ENCODE results near the gene ADAM33. TPM values are rescaled to one million over a fixed set of nuclear protein-coding genes. Genes with fewer than 3 reads are reported as not detected.

Gene ADAM33
- total RNA-seq, 1 donor, result under 0.01 TPM

DNA sequence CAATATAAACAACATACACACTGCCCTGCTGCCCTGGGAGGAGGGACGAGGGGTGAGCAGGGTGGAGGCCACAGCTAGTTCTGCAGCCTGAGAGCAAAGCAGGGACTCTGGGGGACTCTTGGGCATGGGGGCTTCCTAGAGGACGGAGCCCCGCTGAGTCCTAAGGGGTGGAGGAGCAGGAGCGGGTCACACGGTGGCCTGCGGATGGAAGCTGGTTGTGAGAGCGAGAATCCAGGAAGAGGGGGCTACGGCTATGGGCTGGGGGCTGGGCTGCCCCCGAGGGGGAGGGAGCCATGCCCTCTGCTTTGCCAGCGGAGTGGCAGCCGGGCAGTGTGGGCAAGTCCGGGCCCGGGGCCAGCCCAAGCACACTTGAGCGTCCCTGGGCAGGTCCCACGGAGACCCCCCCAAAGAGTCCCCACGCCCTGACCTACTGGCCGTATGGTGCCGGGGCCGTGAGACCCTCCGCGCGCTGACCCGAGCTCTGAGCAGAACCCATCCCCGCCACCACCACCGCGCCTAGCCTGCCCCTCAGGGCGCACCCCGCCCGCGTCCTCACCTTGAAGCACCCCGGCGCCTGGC is 369 bp downstream of the ADAM33 start:
- no peaks in the 10 kb centered on the region for H3K9me3 ChIP-seq (ENCODE audit: low read depth, low read length)
- H3K27me3 ChIP-seq (ENCODE audit: insufficient read depth, low read length), result peaks cover 24% of the 10 kb centered on the region
- H3K4me1 ChIP-seq (ENCODE audit: insufficient read depth, low read length), result no peaks in the 10 kb centered on the region
- no peak overlapping the region for H3K4me3 ChIP-seq (ENCODE audit: low read length)

DNA sequence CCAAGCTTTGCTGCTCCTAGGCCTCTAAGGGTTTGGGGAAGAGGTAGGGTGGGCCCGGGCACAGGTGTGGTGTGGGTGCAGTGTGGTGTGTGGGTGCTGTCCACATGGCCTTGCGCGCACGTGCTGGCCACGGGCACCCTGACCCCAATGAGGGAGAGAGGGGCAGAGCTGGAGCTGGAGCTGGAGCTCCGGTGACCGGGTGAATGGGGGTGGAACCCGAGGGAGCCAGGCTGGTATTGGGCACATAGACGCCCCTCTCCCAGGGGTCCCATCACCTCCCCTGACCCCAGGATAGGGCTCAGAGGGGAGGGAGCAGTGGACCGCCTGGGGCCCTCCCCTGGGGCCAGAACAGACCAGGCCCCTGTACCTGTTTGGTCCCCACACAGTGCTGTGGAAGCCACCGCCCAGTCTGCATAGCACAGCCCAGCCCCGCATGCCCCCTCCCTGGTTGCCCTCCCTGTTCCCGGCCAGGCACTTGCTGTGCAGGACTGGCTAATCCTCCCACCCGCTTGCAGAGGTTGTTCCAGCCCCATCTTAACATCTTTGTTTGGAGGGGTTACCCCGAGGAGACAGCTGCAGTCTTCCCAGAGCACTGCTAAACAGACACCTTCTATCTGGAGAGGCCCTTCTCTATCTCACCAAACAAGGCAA is 984 bp downstream of the ADAM33 start:
- Histone ChIP-seq H3K27me3 (ENCODE audit: insufficient read depth, low read length) (peaks cover 24% of the 10 kb centered on the region), H3K4me3 (ENCODE audit: low read length) (no peak overlapping the region), H3K9me3 (ENCODE audit: low read depth, low read length) (no peaks in the 10 kb centered on the region), H3K4me1 (ENCODE audit: insufficient read depth, low read length) (no peaks in the 10 kb centered on the region)

DNA sequence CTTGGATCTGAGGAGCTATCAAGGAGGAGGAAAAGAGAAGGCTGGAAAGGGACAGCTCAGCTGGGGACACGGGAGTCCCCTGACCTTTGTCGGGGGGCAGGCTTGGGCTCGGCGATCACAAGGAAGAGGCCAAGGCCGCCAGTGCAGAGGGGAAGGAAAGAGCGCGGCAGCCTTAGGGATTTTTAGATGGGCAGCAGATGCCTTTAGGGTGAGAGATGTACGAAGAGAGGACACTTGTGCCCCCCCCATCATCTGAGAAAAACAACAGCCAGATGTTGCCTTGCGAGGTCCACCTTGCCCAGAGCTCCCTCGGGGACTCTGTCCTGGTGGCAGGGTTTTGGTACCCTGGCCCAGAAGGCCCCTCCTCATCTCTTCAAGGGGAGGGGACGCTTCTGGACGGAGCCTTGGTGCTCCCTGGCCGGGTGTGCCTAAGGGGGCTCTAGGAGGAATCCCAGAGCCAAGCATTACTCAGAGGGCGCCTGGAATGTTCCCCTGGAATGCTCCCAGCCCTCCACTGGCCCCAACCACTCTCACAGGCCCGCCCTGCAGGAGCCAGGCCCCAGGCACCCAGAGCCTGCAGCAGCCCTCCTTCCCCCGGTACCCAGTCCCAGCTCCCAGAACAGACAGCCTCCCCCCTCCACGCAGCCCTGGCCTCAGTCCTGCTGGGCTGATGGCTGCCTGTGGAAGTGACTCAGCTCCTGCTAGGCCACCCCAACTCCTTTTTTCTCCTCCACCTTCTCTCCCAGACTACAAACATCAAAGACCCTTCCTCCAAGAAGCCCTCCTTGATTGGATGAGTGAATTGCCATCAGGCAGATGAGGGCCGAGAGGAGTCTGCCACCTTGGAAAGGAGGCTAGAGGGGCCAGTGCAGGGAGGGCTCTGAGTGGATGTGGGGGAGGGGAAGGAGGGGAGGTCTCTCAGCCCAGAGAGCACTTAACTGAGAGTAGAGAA is 1.8 kb downstream of the ADAM33 start:
- H3K27me3 ChIP-seq (ENCODE audit: insufficient read depth, low read length), result peaks cover 24% of the 10 kb centered on the region
- no peaks in the 10 kb centered on the region for H3K4me1 ChIP-seq (ENCODE audit: insufficient read depth, low read length)
- H3K9me3 ChIP-seq (ENCODE audit: low read depth, low read length), result no peaks in the 10 kb centered on the region
- H3K4me3 ChIP-seq (ENCODE audit: low read length), result no peak overlapping the region

DNA sequence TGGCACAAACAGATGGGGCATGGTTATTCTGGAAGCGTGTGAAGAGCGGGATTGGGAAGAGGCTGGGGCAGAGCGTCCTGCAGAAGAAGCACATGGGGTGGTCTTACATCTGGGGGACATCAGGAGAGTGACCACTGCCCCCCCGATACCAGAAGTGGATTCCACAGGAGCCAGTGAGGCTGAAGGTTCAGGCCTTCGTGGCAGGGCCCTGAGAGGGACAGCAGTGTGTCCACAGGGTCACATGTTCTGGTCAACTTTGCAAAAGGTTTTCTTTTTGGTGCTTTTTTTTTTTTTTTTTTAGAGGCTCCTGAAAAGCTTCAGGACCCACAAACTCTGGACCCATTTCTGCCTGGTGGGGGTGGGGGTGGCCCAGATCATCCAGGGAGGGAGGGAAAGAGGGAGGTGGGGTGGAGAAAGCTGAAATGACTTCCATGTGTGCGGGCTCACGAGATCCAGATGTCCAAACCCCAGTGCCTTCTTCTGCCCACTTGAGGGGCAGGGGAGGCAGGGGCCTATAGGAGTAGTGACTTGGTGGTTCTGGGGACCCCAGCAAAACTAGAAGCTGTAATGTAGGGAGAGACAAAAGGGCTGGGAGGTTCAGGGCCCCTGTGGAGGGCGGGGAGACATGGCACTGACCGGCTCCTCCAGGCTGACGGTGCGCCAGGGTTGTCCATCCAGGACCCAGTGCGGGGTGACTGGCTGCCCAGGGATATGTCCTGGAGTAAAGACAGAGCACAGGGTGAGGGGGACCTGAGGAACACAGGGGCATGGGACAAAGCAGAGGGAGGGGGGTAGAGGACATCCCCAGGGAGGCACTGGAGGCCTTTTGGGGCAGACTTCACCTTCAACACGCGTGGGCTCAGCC is 2.7 kb downstream of the ADAM33 start:
- peaks cover 33% of the 10 kb centered on the region for H3K27me3 ChIP-seq (ENCODE audit: insufficient read depth, low read length)

DNA sequence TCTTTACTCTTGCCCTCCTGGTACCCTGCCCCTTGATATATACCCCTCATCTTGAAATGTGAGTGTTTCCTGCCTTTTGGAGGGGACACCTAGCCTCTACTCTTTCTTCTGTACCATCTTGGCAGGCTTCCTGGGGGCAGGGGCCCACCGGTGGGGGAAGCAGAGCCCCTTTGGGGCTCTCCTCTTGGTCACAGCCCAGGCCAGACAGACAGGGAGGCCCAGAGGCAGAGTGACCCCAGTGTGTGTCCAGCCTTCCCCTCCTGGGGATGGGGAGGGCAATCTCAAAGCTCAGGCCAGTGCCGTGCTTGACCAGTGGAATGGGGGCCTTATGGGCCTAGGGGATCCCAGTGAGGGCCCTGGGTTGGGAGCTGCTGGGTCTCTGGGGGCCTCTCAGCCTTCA is 3.6 kb downstream of the ADAM33 start:
- no peaks in the 10 kb centered on the region for H3K9me3 ChIP-seq (ENCODE audit: low read depth, low read length)
- H3K27me3 ChIP-seq (ENCODE audit: insufficient read depth, low read length), result peaks cover 28% of the 10 kb centered on the region
- H3K4me3 ChIP-seq (ENCODE audit: low read length), result no peak overlapping the region
- H3K4me1 ChIP-seq (ENCODE audit: insufficient read depth, low read length), result no peaks in the 10 kb centered on the region

More for the DNA sequence above, 2.7 kb downstream of the ADAM33 start:
- Histone ChIP-seq H3K4me1 (ENCODE audit: insufficient read depth, low read length) (no peaks in the 10 kb centered on the region), H3K9me3 (ENCODE audit: low read depth, low read length) (no peaks in the 10 kb centered on the region), H3K4me3 (ENCODE audit: low read length) (no peak overlapping the region)

DNA sequence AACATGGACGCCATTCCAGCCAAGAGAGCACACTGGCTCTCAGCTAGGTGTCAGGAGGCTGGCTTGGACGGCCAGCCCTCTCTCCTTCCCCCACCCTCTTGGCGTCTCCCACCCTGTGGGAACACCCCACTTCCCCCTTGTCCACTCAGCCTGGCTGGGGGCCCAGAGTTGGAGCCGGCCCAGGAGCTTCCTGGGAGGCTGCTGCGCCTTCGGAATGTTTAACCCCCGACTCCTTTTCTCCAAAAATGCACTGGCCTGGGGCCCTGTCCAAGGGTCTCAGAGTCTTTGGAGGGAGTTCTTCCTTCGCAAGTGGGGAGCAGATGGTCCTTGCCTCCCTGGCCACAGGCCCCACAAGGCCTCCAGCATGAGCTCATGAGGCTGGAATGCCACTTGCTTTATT is 4.1 kb downstream of the ADAM33 start:
- no peak overlapping the region for H3K4me3 ChIP-seq (ENCODE audit: low read length)
- peaks cover 31% of the 10 kb centered on the region for H3K27me3 ChIP-seq (ENCODE audit: insufficient read depth, low read length)
- no peaks in the 10 kb centered on the region for H3K9me3 ChIP-seq (ENCODE audit: low read depth, low read length)
- no peaks in the 10 kb centered on the region for H3K4me1 ChIP-seq (ENCODE audit: insufficient read depth, low read length)

DNA sequence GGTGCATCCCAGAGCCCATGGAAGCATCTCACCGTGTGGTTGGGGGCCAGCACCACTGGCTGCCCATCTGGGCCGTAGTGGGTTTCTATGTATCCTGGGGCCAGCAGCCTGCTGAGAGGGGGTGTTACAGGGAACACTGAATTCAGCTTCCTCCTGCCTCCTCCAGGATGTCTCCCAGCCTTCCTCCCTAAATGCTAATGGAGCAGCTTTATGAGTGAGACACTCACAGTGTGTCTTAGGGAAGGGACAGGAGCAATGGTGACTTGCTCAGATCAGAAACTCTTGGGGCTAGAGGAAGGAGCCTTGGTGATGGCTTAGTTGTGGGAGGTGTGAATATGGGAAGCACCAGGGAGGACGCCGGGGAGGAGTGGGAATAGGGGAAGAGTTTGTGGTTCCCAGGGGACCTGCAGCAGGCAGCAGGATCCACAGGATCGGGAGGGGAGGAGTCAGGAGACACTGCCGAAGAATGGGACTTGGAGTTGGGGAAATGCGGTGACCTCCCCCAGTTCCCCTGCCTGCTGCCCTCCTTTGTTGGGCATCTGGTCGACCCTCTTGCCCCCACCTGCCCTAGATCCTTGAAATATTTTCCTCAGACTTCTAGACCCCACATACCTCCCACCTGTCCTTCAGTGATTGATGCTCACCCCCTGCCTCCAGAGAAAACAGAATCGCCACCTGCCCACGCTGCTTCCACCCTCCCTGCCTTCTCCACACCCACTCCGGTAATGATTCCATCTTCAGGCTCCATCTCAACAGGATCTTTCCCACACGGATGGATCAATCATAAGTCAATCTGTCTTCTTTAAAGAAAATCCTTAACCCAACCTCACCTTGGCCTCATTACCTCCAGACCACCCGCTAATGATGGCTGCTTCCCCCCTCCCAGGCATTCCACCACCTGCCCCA is 6.6 kb downstream of the ADAM33 start:
- Histone ChIP-seq H3K27me3 (ENCODE audit: insufficient read depth, low read length) (peaks cover 28% of the 10 kb centered on the region), H3K9me3 (ENCODE audit: low read depth, low read length) (no peaks in the 10 kb centered on the region), H3K4me1 (ENCODE audit: insufficient read depth, low read length) (no peaks in the 10 kb centered on the region), H3K4me3 (ENCODE audit: low read length) (no peak overlapping the region)

DNA sequence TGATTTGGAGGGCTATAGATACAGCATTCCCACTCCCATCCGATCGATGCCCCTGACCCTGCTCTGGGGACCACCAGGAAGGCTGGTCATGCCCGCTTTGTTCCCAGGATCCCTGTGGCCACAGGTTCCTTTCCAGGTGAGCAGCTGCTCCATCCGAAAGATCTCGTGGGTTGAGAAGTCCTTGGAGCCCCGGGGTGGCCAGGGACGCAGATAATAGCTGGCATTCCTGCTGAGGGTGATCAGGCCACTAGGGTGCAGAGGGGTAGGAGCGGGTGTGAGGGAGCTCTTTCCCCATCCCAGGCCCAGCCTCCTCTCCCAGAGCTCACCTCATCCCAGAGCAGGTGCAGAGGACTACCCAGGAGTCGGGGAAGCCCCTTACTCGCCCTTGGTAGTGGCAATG is 7.4 kb downstream of the ADAM33 start:
- H3K9me3 ChIP-seq (ENCODE audit: low read depth, low read length), result no peaks in the 10 kb centered on the region
- H3K4me1 ChIP-seq (ENCODE audit: insufficient read depth, low read length), result no peaks in the 10 kb centered on the region
- H3K27me3 ChIP-seq (ENCODE audit: insufficient read depth, low read length), result peaks cover 28% of the 10 kb centered on the region
- H3K4me3 ChIP-seq (ENCODE audit: low read length), result no peak overlapping the region

DNA sequence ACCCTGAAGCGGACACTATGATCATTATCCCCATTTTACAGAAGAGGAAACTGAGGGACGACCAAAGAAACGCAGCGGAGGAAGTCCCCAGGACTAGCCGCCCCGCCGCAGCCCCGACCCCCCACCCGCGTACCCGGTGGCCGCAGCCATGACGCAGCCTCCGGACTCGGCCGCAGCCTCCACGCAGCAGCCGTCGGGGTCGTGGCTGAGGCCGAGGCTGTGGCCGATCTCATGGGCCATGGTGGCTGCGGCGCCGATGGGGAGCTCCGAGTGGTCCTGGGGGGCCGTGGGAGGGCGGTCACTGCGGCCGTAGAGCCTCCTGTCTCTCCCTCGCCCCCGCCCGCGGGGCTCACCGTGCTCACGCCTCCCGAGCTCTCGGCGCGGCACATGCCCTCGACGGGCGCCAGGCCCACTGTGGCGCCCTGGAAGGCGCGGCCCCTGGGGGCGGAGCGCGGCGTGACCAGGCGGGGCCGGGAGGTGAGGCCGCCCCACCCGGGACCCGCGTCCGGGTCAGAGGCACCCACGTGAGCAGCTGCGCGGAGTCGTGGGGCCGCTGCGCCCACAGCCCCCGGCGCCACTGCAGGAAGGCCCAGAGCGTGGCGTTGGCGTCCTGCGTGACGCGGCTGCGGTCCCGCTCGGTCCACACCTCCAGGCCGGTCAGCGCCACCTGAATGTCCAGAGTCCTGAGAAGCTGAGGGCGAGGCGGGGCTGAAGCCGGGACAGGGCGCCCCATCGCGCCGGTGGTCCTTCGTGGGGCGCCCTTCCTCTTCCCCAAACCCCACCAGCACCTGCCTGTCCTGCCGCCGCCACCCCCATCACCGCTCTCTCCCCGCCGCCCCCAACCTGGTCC is 8.4 kb downstream of the ADAM33 start:
- no peaks in the 10 kb centered on the region for H3K9me3 ChIP-seq (ENCODE audit: low read depth, low read length)
- no peak overlapping the region for H3K4me3 ChIP-seq (ENCODE audit: low read length)
- peaks cover 28% of the 10 kb centered on the region for H3K27me3 ChIP-seq (ENCODE audit: insufficient read depth, low read length)
- H3K4me1 ChIP-seq (ENCODE audit: insufficient read depth, low read length), result no peaks in the 10 kb centered on the region

DNA sequence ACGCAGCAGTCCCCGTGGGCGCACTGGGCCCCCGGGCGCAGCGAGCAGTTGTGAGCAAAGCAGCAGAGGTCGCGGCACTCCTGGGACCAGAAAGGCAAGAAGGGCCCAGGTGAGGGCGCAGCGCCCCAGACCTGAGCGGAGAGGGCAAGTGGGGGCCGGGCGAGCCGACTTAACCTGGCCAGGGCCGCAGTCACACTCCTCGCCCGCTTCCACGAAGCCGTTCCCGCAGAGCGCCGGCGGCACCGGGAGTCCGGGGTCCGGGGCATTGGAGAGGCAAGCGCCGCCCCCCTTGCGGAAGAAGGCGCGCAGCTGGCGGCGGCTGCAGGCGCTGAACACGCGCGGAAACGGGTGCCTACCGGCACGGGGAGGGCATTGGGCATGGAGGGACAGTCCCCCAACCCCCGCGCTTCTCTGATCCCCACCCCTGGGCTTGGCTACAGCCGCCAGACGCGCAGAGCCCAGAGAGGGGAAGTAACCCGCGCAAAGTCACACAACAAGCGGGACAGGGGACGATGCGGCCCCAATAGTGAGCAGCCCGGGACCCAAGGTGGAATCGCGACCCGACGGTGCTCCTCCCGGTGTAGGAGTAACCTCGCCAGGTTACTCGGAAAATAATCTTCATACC is 9.2 kb downstream of the ADAM33 start:
- Histone ChIP-seq H3K4me1 (ENCODE audit: insufficient read depth, low read length) (no peaks in the 10 kb centered on the region), H3K27me3 (ENCODE audit: insufficient read depth, low read length) (peaks cover 28% of the 10 kb centered on the region)

DNA sequence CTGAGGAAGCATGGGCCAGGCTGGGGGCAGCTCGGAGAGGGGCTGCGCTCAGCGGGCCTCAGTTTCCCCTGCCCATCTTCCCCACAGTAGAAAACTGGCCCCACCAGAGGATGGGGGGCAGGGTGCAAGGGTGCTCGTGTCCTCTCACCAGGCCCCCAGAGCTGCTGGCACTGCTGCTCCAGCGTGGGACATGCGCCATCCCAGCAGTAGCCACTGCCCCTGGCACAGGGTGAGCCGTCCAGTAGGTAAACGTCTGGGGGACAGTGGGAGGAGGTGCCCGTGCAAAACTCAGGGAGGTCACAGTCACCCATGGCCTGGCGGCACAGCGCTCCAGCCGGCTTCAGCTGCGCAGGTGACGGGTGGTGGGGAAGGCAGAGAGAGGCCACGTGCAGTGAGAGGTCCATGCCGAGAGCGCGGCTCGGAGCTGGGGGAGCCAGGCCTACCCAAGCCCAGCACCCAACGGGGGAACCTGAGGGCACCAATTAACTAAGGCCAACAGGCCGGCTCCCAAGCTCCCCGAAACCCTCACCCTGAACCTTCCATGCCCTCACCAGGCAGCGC is 9.7 kb downstream of the ADAM33 start:
- Histone ChIP-seq H3K4me1 (ENCODE audit: insufficient read depth, low read length) (no peaks in the 10 kb centered on the region), H3K27me3 (ENCODE audit: insufficient read depth, low read length) (peaks cover 28% of the 10 kb centered on the region), H3K9me3 (ENCODE audit: low read depth, low read length) (no peaks in the 10 kb centered on the region), H3K4me3 (ENCODE audit: low read length) (no peak overlapping the region)

More for the DNA sequence above, 9.2 kb downstream of the ADAM33 start:
- Histone ChIP-seq H3K4me3 (ENCODE audit: low read length) (no peak overlapping the region), H3K9me3 (ENCODE audit: low read depth, low read length) (no peaks in the 10 kb centered on the region)

DNA sequence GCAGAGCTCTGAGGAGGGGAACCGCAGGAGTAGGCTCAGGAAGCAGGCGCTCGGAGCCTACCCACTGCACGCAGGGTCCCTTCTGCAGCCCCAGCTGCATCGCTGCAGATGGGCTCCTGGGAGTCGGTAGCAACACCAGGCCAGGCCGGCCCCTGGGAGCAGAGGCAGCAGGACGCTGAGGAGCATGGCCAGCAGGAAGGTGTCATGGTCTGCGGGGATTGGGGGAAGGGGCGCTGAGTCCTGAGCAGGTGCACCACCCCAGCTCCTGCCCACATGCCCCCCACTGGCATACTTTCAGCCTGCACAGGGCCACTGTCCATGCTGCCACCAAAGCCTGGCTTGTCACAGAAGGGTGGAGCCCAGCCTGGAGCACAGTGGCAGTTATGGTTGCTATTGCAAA is 10.9 kb downstream of the ADAM33 start:
- H3K9me3 ChIP-seq (ENCODE audit: low read depth, low read length), result no peaks in the 10 kb centered on the region
- H3K4me1 ChIP-seq (ENCODE audit: insufficient read depth, low read length), result peaks cover 4% of the 10 kb centered on the region
- H3K4me3 ChIP-seq (ENCODE audit: low read length), result no peak overlapping the region
- peaks cover 28% of the 10 kb centered on the region for H3K27me3 ChIP-seq (ENCODE audit: insufficient read depth, low read length)

All from mononuclear cell (primary cell).